Stimulated activated CD4-positive, alpha-beta T cell treated with anti-CD3 and anti-CD28 coated beads, Interleukin-2, amount 100 ng/mL, for 4 hours (primary cell): ENCODE results near the gene USP40.

Source experiments
- DNase-seq: peaks from one replicate; pipeline ENCODE4 v3.0.0-alpha.2; 2020; ENCODE audit warnings: low read depth

Gene USP40

GRCh38 chr2:233497692-233498091 lies 68.9 kb downstream of the USP40 start:
- no peak for DNase-seq

GRCh38 chr2:233495503-233496496 lies 70.8 kb downstream of the USP40 start:
- DNase-seq, result no peak

GRCh38 chr2:233492751-233493150 lies 73.8 kb downstream of the USP40 start:
- no peak for DNase-seq

- no peak for DNase-seq
Measured at GRCh38 chr2:233492078-233492477, 74.5 kb downstream of the USP40 start.

GRCh38 chr2:233491326-233491725 lies 75.3 kb downstream of the USP40 start:
- no peak for DNase-seq

- DNase-seq, result no peak
Measured at GRCh38 chr2:233490831-233491230, 75.8 kb downstream of the USP40 start.

- DNase-seq, result no peak
Measured at GRCh38 chr2:233489666-233490065, 76.9 kb downstream of the USP40 start.

- no peak for DNase-seq
Measured at GRCh38 chr2:233489143-233489542, 77.4 kb downstream of the USP40 start.

- no peak for DNase-seq
Measured at GRCh38 chr2:233487748-233488345, 78.7 kb downstream of the USP40 start.

- DNase-seq, result no peak
Measured at GRCh38 chr2:233486778-233487552, 79.6 kb downstream of the USP40 start.

GRCh38 chr2:233486357-233486756 lies 80.2 kb downstream of the USP40 start:
- no peak for DNase-seq

GRCh38 chr2:233485726-233486125 lies 80.9 kb downstream of the USP40 start:
- no peak for DNase-seq

- DNase-seq, result no peak
Measured at GRCh38 chr2:233482616-233483015, 84.0 kb downstream of the USP40 start.

GRCh38 chr2:233481368-233482142 lies 85.0 kb downstream of the USP40 start:
- no peak for DNase-seq

GRCh38 chr2:233480490-233481202 lies 85.9 kb downstream of the USP40 start:
- DNase-seq, result no peak

GRCh38 chr2:233479616-233480489 lies 86.7 kb downstream of the USP40 start:
- no peak for DNase-seq

- DNase-seq, result no peak
Measured at GRCh38 chr2:233477548-233478433, 88.8 kb downstream of the USP40 start.

- DNase-seq, result no peak
Measured at GRCh38 chr2:233476651-233477547, 89.7 kb downstream of the USP40 start.
